Measurements from ENCODE around the gene CHAF1A. TPM values are rescaled to one million over a fixed set of nuclear protein-coding genes. Genes with fewer than 3 reads are reported as not detected.

The CHAF1A gene
- total RNA-seq, 1 donor from 2014 or later = 8.3 TPM

DNA sequence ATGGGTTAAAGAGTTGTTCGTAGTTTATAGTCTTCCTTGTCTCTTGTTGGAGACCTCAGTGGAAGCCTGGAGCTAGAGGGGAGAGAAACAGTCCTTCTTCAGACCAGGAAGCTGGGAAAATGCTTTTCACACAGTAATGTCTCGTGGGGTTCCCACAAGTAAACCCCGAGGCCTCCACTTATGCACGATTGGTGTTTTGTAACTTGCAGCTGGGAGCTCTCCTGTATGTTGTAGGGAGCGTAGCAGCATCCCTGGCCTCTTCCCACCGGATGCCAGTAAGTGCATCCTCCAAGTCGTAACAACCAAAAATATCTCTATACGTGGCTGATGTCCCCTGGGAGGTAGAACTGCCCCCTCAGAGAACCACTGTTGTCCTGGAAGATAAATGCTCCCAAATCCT, 3.5 kb downstream of the CHAF1A start:
- DNase-seq (ENCODE audit: low spot score) = no peak

DNA sequence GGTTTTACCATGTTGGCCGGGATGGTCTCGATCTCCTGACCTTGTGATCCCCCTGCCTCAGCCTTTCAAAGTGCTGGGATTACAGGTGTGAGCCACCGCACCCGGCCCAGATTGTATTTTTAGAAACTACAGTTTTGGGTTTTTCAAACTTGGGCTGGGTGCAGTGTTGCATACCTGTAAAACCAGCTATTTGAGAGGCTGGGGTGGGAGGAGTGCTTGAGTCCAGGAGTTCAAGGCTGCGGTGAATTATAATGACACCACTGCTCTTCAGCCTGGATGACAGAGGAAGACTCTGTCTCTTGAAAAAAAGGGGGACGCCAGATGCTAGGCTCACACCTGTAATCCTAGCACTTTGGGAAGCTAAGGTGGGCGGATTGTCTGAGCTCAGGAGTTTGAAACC, 4.2 kb downstream of the CHAF1A start:
- no peak for DNase-seq (ENCODE audit: low spot score)

DNA sequence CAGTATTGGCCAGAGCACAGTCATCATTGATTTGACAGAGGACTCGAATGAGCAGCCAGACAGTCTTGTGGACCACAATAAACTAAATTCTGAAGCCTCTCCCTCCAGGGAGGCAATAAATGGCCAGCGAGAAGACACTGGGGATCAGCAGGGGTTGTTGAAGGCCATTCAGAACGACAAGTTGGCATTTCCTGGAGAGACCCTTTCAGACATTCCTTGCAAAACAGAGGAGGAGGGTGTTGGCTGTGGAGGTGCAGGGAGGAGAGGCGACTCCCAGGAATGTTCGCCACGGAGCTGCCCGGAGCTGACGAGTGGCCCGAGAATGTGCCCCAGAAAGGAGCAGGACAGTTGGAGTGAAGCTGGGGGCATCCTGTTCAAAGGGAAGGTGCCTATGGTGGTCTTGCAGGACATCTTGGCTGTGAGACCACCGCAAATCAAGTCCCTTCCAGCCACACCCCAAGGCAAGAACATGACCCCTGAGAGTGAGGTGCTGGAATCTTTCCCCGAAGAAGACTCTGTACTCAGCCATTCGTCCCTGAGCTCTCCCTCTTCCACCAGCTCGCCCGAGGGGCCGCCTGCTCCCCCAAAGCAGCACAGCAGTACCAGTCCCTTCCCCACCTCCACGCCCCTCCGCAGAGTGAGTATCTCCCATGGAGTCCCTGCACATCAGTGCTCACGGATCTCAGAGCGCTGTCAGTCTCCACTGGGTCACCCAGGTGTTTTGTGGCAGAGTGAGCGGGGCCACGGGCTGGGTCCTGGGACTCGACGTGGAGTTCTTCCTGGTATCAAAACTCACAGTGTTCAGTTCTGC, 6.9 kb downstream of the CHAF1A start:
- DNase-seq (ENCODE audit: low spot score) = no peak

GRCh38 chr19:4413588-4413987, 11.1 kb downstream of the CHAF1A start:
- no peak for DNase-seq (ENCODE audit: low spot score)

- DNase-seq (ENCODE audit: low spot score) = no peak
Observed at GRCh38 chr19:4414144-4414799, 11.8 kb downstream of the CHAF1A start.

DNA sequence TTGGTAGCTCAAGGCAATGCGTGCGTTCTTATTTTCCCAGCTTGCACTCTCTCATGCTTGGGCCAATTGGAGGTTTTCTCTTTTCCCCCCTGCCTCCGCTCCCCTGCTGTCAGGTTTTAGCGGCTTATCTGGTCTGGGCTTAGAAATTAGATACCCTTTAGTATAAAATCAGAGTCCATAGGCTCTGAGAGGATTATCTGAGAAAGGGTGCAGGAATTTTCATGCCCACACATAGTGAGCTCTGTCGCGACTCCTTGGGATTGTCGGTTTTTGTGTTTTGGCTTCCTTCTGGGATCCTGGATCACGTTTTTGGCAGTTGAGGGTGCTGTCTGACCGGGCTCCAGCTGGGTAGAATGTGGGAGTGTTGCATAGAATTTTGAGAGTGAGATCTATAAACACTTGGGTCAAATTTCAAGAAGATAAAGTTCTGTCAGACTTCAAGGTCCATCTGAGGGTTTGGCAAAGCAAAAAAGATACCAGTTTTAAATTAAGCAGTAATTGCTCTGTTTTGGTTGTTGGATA, 12.4 kb downstream of the CHAF1A start:
- DNase-seq (ENCODE audit: low spot score) = no peak

- DNase-seq (ENCODE audit: low spot score) = no peak
Observed at GRCh38 chr19:4415352-4415751, 12.9 kb downstream of the CHAF1A start.

DNA sequence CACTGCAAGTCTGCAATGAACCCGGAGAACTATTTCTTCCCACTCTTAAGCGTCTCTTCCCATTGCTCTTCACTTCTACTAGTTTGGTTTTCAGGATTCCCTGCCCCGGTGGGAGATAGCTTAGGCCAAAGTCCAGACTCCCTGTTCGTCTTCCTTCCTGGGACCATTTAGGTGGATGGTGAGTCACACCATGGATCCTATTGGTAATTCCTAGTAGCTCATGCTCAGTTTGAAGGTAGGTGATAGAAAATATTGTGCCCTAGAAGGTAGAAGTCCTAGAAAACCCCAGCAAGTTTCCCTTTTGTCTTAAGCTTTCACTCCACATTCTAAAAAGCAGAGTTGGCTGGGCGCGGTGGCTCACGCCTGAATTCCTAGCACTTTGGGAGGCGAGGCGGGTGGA, 13.8 kb downstream of the CHAF1A start:
- no peak for DNase-seq (ENCODE audit: low spot score)

- DNase-seq (ENCODE audit: low spot score) = no peak
Observed at GRCh38 chr19:4423416-4424126, 21.1 kb downstream of the CHAF1A start.

DNA sequence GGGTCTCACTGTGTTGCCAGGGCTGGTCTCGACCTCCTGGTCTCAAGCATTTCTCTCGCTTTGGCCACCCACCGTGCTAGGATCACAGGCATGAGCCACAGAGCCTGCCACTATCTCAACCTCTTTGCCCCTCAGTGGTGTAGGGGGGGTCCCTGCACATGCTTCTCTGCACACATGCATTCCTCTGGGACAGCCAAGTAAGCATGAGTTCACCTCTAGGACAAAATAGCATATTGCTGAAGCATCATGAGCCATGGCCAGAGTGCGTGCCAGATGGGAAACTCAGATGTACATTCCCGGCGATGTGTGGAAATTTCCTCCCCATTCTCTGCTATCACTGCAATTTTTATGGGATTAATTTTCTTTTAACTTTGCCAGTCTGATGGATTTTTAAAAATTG, 23.1 kb downstream of the CHAF1A start:
- DNase-seq (ENCODE audit: low spot score) = no peak

- DNase-seq (ENCODE audit: low spot score) = no peak
Observed at GRCh38 chr19:4428326-4428975, 26.0 kb downstream of the CHAF1A start.

- no peak for DNase-seq (ENCODE audit: low spot score)
Observed at GRCh38 chr19:4429256-4429655, 26.8 kb downstream of the CHAF1A start.

DNA sequence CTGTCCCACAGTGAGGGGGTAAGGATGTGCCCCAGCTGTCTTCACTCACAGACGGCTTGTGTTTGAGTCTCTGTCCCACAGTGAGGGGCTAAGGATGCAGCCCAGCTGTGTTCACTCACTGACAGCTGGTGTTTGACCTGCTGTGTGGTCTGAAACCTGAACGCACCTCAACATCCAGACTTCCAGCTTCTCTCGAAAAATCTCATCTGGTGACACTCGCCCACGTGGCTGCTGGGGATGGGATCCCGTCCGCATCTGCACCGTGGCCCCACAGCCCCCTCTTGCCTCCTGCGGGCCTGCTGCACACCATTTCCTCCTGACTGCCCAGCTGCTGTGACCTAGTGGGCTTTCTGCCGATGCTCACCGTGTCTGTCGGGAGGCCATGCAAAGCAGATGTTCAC, 27.3 kb downstream of the CHAF1A start:
- no peak for DNase-seq (ENCODE audit: low spot score)

DNA sequence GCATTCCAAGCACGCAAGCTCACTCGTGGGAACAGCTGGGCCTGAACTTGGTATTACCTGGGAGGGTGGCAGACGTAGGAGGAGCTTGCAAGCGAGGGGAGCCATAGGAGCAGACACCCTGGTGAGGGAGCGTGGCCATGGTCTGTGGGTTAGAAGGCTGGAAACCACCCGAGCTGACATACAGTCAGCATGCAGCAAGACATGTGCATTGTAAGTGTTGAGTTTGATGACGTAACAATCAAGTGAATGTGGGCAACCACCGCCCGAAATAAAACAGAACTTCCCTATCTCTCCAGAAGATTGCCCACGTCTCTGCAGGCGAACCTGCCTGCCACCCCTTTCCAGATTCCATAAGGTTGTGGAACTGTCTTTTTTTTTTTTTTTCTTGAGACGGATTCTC, 28.3 kb downstream of the CHAF1A start:
- no peak for DNase-seq (ENCODE audit: low spot score)

DNA sequence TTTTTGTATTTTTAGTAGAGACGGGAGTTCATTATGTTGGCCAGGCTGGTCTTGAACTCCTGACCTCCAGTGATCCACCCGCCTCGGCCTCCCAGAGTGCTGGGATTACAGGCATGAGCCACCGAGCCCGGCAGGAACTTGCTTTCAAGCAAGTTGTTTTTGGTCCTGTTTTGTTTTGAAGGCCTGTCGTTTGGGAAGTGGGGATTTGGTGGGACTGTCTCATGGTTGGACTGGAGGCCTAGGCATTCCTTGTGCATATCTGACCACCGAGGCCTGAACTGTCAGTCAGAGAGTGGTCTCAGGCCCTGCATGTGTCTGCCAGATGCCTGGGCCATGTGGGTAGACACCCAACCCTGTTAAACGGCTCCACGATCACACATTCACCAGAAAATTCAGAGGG, 28.9 kb downstream of the CHAF1A start:
- DNase-seq (ENCODE audit: low spot score) = no peak

DNA sequence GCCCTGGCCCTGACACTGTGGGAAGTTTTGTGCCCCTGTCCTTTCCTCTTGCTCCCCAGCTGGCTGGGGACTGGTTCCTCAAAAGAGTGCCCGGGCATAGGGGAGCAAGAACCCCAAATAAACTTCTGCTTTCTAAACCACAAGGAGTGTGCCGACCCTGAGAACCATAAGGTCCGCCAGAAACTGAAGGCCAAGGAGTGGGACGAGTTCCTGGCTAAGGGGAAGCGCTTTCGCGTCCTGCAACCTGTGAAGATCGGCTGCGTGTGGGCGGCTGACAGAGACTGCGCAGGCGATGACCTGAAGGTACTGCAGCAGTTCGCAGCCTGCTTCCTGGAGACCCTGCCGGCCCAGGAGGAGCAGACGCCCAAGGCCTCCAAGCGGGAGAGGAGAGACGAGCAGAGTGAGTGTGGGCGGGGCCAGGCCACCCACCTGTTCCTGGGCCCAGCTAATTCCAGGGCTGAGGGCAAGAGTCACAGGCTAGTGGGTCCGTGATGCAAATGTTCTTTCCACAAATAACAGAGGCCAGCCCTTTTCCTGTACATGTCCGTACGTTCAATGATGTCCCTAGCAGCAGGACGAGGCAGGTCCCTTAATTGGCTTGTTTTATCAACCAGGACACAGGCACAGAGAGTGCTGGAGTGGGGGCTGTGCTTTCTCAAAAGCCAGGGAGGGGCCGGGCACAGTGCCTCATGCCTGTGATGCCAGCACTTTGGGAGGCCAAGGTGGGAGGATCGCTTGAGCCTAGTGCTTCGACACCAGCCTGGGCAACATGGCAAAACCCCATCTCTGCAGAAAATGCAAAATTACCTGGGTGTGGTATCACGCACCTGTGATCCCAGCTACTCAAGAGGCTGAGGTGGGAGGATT, 29.6 kb downstream of the CHAF1A start:
- no peak for DNase-seq (ENCODE audit: low spot score)

GRCh38 chr19:4432918-4433506, 30.6 kb downstream of the CHAF1A start:
- no peak for DNase-seq (ENCODE audit: low spot score)

- no peak for DNase-seq (ENCODE audit: low spot score)
Observed at GRCh38 chr19:4434391-4434790, 32.0 kb downstream of the CHAF1A start.

- no peak for DNase-seq (ENCODE audit: low spot score)
Observed at GRCh38 chr19:4436231-4436630, 33.8 kb downstream of the CHAF1A start.

GRCh38 chr19:4437103-4437502, 34.7 kb downstream of the CHAF1A start:
- no peak for DNase-seq (ENCODE audit: low spot score)

DNA sequence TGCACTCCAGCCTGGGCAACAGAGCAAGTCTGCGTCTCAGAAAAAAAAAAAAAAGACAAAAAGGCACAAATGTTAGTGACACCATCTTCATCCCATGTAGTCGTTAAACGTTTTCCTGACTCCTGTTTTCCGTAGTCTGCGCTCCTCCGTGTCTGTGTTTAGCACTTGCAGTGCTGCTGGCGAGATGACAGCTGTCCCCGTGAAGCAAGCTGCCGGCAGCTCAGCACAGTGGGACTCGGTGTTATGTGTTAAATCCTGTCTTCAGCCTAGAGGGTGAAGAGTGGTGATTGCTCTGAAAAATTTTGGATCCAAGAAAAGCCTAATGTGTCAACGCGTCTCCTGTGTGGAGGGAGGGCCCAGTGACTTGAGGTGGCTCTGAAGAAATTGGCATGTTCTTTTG, 36.8 kb downstream of the CHAF1A start:
- DNase-seq (ENCODE audit: low spot score) = no peak
